Measurements from ENCODE around the gene ZNF318.

The ZNF318 gene

GRCh38 chr6:43308101-43308989 is 61.1 kb downstream of the ZNF318 start, which contains the start of gene CRIP3:
Gene CRIP3 (minus strand): TSS chr6:43308826. CDS start chr6:43308792, 34 bp downstream.
- peaks cover 12% of the 10 kb centered on the region for H3F3A ChIP-seq (ENCODE audit: insufficient read depth)
- peak within 1 kb of the TSS; percentile 26 for H3K4me3 ChIP-seq (ENCODE audit: insufficient read depth, low read length, poor library complexity, severe bottlenecking)
- no peak within 1 kb of the TSS for H3K27ac ChIP-seq (ENCODE audit: low read depth, low read length)
- H3K9me3 ChIP-seq (ENCODE audit: insufficient read depth, low read length), result no peaks in the 10 kb centered on the region
- no peaks in the 10 kb centered on the region for H3K27me3 ChIP-seq (ENCODE audit: low read length)
- H2AFZ ChIP-seq (ENCODE audit: low read depth, low read length, severe bottlenecking), result peak within 1 kb of the TSS; percentile 66
- H3K9me2 ChIP-seq (replicated peaks; ENCODE audit: insufficient read depth, low read length), result no peaks in the 10 kb centered on the region
- peak within 1 kb of the TSS; percentile 27 for H3K9ac ChIP-seq (ENCODE audit: low read length)
- H3K4me2 ChIP-seq (ENCODE audit: low read depth, low read length, poor library complexity, severe bottlenecking), result peak within 1 kb of the TSS; percentile 48
- no peaks in the 10 kb centered on the region for H3K79me2 ChIP-seq (ENCODE audit: insufficient read depth, low read length)
- no peaks in the 10 kb centered on the region for H4K20me1 ChIP-seq (ENCODE audit: low read depth, low read length)
- TF ChIP-seq CTCF (IDR thresholded peaks at IDR 0.05; ENCODE audit: insufficient read depth, low read length, poor library complexity, severe bottlenecking) (peak; percentile 68), EZH2phosphoT487 (conservative IDR thresholded peaks at IDR 0.05; ENCODE audit: low read length) (no peak)
- no peaks in the 10 kb centered on the region for H3K36me3 ChIP-seq (ENCODE audit: low read length)

- H3K79me2 ChIP-seq (ENCODE audit: insufficient read depth, low read length), result no peaks in the 10 kb centered on the region
- no peaks in the 10 kb centered on the region for H3K9me2 ChIP-seq (replicated peaks; ENCODE audit: insufficient read depth, low read length)
- no peaks in the 10 kb centered on the region for H3K9me3 ChIP-seq (ENCODE audit: insufficient read depth, low read length)
- H3K9ac ChIP-seq (ENCODE audit: low read length), result no peak overlapping the region
- no peaks in the 10 kb centered on the region for H3K27me3 ChIP-seq (ENCODE audit: low read length)
- H3K27ac ChIP-seq (ENCODE audit: low read depth, low read length), result no peak overlapping the region
- H3F3A ChIP-seq (ENCODE audit: insufficient read depth), result peaks cover 10% of the 10 kb centered on the region
- H3K36me3 ChIP-seq (ENCODE audit: low read length), result no peaks in the 10 kb centered on the region
- H3K4me3 ChIP-seq (ENCODE audit: insufficient read depth, low read length, poor library complexity, severe bottlenecking), result no peak overlapping the region
- H2AFZ ChIP-seq (ENCODE audit: low read depth, low read length, severe bottlenecking), result no peak overlapping the region
- peak overlapping the region; percentile 48 for H3K4me2 ChIP-seq (ENCODE audit: low read depth, low read length, poor library complexity, severe bottlenecking)
- H4K20me1 ChIP-seq (ENCODE audit: low read depth, low read length), result no peaks in the 10 kb centered on the region
- TF ChIP-seq EZH2phosphoT487 (conservative IDR thresholded peaks at IDR 0.05; ENCODE audit: low read length), result no peak
- TF ChIP-seq CTCF (IDR thresholded peaks at IDR 0.05; ENCODE audit: insufficient read depth, low read length, poor library complexity, severe bottlenecking), result no peak
Observed at GRCh38 chr6:43307451-43308100, 61.9 kb downstream of the ZNF318 start.

GRCh38 chr6:43306086-43306485 is 63.4 kb downstream of the ZNF318 start:
- no peaks in the 10 kb centered on the region for H3K36me3 ChIP-seq (ENCODE audit: low read length)
- H4K20me1 ChIP-seq (ENCODE audit: low read depth, low read length), result no peaks in the 10 kb centered on the region
- H3K9ac ChIP-seq (ENCODE audit: low read length), result no peak overlapping the region
- H3K27ac ChIP-seq (ENCODE audit: low read depth, low read length), result no peak overlapping the region
- no peaks in the 10 kb centered on the region for H3K27me3 ChIP-seq (ENCODE audit: low read length)
- H3K79me2 ChIP-seq (ENCODE audit: insufficient read depth, low read length), result no peaks in the 10 kb centered on the region
- H2AFZ ChIP-seq (ENCODE audit: low read depth, low read length, severe bottlenecking), result no peak overlapping the region
- no peaks in the 10 kb centered on the region for H3K9me3 ChIP-seq (ENCODE audit: insufficient read depth, low read length)
- TF ChIP-seq CTCF (IDR thresholded peaks at IDR 0.05; ENCODE audit: insufficient read depth, low read length, poor library complexity, severe bottlenecking), result no peak
- no peak for TF ChIP-seq EZH2phosphoT487 (conservative IDR thresholded peaks at IDR 0.05; ENCODE audit: low read length)
- H3K4me3 ChIP-seq (ENCODE audit: insufficient read depth, low read length, poor library complexity, severe bottlenecking), result no peak overlapping the region
- no peak overlapping the region for H3K4me2 ChIP-seq (ENCODE audit: low read depth, low read length, poor library complexity, severe bottlenecking)
- H3F3A ChIP-seq (ENCODE audit: insufficient read depth), result peaks cover 4% of the 10 kb centered on the region; the same call in 1 of the 2 replicates
- H3K9me2 ChIP-seq (replicated peaks; ENCODE audit: insufficient read depth, low read length), result no peaks in the 10 kb centered on the region
